Measurements from ENCODE around the gene HDAC7.
A peak's percentile ranks its signal among the peaks of the same experiment; 100 is the strongest.

HDAC7 gene

DNA sequence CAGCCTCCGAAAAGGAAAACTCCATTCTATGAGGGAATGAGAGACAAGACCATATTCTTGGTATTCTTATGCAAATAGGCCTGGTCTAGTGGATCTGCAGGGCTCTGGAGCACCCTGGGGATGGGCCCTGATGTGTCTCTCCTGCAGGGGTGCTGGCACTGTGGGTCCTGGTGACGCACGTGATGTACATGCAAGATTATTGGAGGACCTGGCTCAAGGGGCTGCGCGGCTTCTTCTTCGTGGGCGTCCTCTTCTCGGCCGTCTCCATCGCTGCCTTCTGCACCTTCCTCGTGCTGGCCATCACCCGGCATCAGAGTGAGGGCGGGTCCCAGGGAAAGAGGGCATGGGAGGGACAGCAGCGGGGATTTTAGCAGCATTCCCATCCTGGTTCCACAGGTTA, 40.8 kb downstream of the HDAC7 start:
- no peak for DNase-seq (ENCODE audit: low read depth)

DNA sequence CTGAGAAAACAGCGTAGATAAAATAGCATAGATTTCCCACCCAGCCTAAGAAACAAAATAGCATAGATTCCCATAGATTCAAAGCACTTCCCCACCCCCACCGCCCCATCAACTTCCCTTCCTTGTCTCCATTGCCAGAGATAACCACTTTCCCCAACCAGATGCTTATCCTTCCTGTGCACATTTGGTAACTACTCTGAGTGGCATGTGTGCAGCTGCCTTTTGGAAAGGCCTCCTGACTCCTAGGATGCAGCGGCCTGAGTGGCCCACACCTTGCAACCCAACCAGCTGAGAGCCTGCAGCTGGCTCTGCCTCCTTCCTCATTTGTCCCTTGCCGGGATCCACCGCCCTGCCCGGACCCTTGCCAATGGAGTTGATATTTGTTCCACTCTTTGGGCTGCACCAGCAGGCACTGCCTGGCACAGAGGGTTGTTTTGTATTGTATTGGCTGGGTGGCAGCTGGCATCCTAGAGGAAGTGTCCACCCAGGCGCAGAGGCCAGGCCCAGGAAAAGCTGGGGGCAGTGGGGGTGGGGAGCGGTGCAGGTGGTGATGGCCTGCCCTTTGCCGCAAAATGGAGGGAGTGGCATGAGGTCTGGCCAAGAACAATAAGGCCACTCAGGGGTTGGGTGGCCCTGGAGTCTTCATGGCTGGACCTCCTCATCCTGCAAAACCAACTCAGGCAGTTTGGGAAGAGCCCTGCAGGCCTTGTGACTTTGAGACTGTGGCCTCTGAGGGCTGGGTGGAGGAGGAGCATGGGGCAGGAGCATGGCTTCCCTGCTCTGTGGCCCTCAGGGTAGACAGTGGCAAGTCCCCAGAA, 41.8 kb downstream of the HDAC7 start:
- DNase-seq (ENCODE audit: low read depth) = no peak

DNA sequence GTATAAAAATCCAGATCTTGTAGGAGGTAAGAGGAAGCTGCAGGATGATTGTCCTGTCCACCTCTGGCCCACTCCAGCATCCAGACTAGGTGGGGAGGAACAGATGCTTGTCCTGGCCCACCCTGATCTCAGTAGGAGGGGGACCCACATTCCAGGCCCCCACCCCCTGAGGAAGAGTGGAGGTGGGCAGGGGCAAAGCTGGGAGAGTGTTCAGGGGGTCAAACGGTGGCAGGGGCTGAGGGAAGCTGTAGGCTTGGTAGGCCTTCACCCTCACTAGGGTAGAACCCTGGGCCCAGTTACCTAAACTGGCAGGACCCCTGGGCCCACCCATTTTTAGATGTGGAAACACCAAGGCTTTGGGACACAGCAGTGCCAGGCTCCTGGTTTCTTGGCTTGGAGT, 42.6 kb downstream of the HDAC7 start:
- DNase-seq (ENCODE audit: low read depth) = no peak

DNA sequence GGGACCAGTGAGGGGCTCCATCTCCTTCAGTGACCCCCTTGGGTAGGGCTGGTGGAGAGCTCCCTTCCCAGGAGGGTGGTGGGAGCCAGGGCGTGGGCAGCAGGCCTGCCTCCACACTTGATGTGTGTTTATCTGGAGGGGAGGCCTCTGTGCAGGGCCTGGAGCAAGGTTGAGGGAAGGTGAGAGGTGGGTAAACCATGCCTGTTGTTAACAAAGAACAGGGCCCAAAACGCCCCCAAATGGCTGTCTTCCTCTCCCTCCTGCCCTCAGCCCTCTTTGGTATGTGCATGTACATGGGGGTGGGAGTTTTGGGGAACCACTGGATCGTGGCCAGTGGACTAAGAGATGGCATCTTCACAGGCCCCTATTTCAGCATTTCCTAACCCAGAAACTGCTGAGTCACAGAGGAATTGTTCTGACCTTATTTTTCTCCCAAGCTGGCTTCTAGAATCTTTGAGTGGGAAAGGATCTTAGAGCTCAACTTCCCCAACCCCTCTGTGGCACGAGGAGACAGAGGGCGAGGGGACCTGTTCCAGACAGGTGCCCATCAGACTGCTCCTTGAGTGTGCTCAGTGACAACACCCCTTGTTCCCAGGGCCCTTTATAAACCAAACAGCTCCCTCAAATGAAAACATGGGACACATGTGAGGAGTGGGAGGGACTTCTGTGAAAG, 43.1 kb downstream of the HDAC7 start:
- peak; percentile 63 for DNase-seq (ENCODE audit: low read depth)

DNA sequence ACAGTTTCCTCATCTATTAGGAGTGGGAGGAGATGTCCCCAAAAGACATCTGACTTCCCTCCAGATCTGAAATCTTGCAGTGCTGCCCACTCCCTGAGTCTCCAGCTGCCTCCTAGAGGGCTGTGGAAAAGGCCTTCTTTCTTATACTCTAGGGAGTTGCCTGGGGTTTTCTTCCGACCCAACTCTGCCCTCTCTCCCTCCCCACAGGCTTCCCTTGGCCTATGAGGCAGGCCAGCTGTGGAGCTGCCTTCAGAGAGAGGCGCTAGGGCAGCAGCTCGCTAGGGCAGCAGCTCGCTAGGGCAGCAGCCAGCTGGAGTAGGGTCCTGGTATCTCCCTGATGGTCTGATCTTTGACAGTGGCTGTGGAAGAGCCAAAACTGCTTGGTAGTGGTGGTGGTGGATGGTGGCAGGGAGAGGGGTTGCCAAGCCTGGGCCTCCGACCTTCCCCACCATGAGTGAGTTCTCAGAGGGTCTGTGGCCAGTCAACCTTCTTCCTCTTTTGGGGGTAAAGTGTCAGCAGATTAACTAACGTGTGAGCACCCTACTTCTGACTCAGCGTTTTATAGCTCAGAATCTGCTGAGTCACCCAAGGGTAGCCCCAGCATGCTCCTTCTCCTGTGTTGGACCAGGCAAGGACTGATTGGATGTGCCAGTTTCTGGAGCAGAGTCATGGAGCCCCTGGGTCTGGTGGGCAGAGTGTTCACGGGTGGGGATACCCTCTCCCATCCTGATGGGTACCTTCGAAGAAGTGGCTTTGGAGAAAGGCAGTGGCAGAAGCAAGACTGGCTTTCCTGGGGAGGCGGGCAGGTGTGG, 44.4 kb downstream of the HDAC7 start:
- DNase-seq (ENCODE audit: low read depth) = peak; percentile 61

GRCh38 chr12:47774663-47775062, 45.0 kb downstream of the HDAC7 start:
- DNase-seq (ENCODE audit: low read depth) = no peak

DNA sequence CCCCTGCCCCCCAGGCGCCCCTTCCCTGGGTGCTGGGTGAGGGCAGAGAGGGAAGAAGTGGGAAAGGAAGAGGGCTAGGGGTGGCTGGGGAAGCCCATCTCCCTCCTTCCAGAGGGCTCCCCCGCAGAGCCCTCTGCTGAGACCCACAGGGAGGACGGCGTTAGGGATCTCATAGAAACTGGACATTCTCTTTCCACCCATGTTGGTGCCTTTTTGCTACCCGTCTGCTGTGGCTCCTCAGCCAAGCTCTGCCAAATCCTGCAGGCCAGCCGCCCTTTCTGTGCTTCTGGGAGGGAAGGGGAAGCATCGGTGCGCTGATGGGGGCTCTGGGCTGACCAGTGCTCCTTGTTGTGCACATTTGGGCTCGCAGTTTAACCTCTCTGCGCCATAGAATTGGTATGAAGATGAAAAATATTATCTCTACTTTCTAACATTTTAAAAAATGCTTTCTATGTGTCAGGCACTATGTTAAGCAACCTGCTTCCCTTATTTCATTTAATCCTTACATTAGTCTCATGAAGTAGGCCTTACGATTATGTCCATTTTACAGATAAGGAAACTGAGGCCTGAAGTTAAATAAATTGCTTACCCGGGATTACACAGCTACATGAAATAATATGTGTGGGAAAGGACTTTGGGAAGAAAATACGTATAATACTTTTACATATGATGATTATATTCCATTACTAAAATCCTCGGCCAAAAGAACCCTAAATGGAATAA, 45.7 kb downstream of the HDAC7 start:
- no peak for DNase-seq (ENCODE audit: low read depth)

DNA sequence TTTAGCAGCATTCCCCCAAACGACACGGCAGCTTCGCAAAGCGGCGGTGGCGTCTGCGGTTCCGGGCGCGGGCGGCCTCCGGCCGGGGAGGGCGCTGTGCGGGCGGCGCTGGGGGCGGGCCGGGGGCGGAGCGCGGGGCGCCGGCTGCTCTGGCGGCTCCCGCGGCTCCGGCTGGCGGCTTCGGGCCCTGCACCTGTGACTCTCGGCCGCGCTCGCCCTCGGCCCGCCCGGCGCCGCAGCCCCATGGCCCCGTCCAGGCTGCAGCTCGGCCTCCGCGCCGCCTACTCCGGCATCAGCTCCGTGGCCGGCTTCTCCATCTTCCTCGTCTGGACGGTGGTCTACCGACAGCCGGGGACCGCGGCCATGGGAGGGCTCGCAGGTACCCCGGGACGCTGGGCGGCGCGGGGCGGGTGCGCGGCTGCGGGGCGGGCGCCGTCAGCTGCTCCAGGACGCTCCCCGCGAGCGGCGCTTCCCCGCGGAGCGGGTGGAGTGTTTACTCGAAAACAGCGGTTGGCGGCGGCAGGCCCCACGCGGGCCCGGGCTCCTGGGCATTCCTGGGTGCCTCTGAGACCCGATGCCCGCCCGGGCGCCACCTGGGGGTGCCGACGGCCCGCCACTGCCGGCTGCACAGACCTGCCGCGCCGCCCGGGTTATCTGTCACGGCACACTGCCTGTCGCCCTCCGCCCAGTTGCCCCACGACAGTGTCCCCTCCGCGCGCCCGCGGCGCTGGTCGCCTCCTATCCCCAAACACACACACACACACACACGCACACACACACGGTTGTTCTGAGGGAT, 46.4 kb downstream of the HDAC7 start, which contains the start of gene SLC48A1:
TSS of gene SLC48A1 (plus strand) at position 177 of the 796 bp plus-strand sequence. CDS start at position 244, 67 bp downstream.
- peak; percentile 44 for DNase-seq (ENCODE audit: low read depth)

DNA sequence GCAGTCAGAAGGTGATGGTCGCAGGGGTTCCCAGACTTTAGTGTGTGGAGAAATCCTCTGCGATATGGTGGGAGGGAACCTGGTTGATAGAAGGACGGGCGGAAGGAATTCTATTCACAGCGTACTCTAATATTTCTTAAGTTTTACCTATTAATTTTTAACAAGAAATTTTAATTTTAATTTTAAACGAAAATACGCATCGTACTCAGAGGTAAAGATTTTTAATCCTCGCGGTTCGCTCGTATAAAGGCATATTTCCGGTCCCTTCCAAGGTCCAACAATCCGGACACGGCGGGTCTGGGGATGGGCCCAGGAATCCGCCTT, 47.0 kb downstream of the HDAC7 start:
- DNase-seq (ENCODE audit: low read depth) = no peak

GRCh38 chr12:47772094-47772660, 47.5 kb downstream of the HDAC7 start:
- no peak for DNase-seq (ENCODE audit: low read depth)

- DNase-seq (ENCODE audit: low read depth) = no peak
These were observed 48.4 kb downstream of the HDAC7 start for GRCh38 chr12:47771304-47771703.

- DNase-seq (ENCODE audit: low read depth) = no peak
These were observed 49.5 kb downstream of the HDAC7 start for GRCh38 chr12:47770086-47770726.

DNA sequence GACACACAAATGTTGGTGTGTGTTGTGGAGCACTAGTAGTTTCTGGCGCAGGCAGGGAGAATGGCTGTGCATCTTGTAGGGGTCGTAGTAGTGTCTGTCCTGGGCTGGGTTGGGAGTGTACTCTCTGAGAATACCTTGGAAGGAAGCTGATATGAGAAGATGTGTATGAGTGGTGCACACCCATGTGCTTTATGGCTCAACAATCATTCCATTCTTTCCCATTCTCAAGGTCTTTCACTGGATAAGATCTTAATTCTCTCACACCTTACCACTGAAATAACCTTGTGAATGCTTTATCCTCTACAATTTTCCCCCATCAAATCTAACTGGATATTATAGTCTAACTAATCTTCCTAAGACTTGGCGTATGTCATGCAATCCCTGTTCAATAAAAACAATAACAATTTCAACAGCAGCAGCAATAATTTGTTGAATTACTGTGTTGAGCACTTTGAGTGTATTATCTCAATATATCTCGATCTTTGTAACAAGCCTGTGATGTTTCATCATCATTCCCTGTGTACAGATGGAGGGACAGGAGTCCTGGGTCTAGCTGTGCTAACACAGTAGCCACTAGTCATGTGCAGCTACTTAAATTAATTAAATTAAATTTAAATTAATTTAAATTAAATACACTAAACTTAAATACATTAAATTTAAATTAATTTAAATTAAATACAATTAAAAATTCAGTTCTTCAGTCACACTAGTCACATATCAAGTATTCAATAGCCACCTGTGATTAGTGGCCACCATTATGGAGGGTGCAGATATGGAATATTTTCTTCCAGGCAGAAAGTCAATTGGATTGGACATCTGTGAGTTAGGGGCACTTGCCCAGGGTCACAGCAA, 50.2 kb downstream of the HDAC7 start:
- DNase-seq (ENCODE audit: low read depth) = no peak

GRCh38 chr12:47768323-47768811, 51.3 kb downstream of the HDAC7 start:
- no peak for DNase-seq (ENCODE audit: low read depth)

GRCh38 chr12:47767216-47767724, 52.4 kb downstream of the HDAC7 start:
- DNase-seq (ENCODE audit: low read depth) = no peak

DNA sequence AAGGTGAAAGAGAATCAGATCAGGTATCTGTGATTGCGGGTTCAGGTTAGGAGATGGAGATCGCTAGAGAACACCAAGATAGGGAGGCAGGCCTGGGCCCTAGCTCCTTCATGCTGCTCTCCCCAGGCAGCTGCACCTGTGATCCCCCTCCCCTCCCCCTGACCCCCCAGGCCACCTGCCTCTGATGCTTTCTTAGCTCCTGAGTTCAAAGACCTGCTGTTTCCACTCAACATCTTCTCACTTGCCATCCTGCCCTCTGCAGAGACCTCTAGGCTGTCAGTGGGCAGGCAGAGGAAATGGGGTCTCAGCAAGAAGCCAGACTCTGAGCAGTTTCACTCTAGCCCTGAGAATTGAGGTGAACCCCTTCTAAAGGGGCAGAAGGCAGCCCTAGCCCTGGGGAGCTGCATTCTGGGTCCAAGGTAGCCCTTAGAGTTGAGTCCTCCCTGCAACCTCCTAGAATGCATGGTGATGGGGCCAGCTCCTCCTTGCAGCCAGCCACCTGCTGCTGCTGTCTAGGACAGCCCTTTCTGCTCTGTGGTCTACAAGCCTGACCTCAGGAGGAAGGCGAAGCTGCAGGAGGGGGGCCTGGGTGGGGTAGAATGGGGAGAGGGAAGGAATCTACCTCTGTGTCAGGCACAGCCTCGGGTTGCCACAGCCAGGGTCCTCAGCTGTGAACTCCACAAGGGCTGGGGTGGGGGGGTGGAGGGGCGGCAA, 53.0 kb downstream of the HDAC7 start:
- DNase-seq (ENCODE audit: low read depth) = no peak

GRCh38 chr12:47763481-47764346, 56.0 kb downstream of the HDAC7 start:
- DNase-seq (ENCODE audit: low read depth) = no peak

Measured in fibroblast of gingiva (primary cell).